K562 (cell line): Measurements from ENCODE around the gene ABCF2. TPM values are rescaled to one million over a fixed set of nuclear protein-coding genes. Genes with fewer than 3 reads are reported as not detected.

Source experiments
- CBFB ChIP-seq: sonication (generic); formaldehyde crosslinking; IDR thresholded peaks from 2 replicates; pipeline ENCODE4 v1.4.0; 2020; ENCODE audit warnings: mild to moderate bottlenecking, missing genetic modification reagents
- CHD1 ChIP-seq: fragments of 200-600 bp; sonication (generic); IDR thresholded peaks from one replicate; pipeline ENCODE4 v1.6.1; 2012; ENCODE audit warnings: mild to moderate bottlenecking, moderate library complexity, low read length, inconsistent platforms
- CHD4 ChIP-seq: fragments of 200-600 bp; sonication (generic); IDR thresholded peaks from 3 replicates; pipeline ENCODE4 v1.6.1; 2012; ENCODE audit warnings: low read depth, mild to moderate bottlenecking, mixed read lengths, low read length, inconsistent platforms; ENCODE audit not compliant: insufficient read depth, insufficient replicate concordance, poor library complexity, severe bottlenecking
- CTBP1 ChIP-seq: fragments of 450-650 bp; IDR thresholded peaks from 2 replicates; pipeline ENCODE4 v1.6.1; 2016; ENCODE audit warnings: borderline replicate concordance
- ELF4 ChIP-seq: fragments of 450-650 bp; formaldehyde crosslinking; IDR thresholded peaks from 2 replicates; pipeline ENCODE4 v1.4.0; 2022; ENCODE audit warnings: missing genetic modification characterization
- FOXA3 ChIP-seq, 2 experiments: fragments of 450-650 bp in 1 of 2; sonication (generic) in 1 of 2; formaldehyde crosslinking; IDR thresholded peaks in 1 of 2; conservative IDR thresholded peaks in 1 of 2; 2 replicates each; pipeline versions ENCODE4 v1.4.0 to v1.8.0; 2020 to 2022; ENCODE audit warnings: mild to moderate bottlenecking in 2 of 2, missing genetic modification reagents in 1 of 2
- GTF2E2 ChIP-seq: fragments of 200-800 bp; sonication (Bioruptor generic); IDR thresholded peaks from 2 replicates; pipeline ENCODE4 v1.6.1; 2016; ENCODE audit warnings: missing genetic modification characterization, missing compliant biosample characterization
- KLF13 ChIP-seq: fragments of 450-650 bp; IDR thresholded peaks from 2 replicates; pipeline ENCODE4 v1.6.1; 2016; ENCODE audit warnings: missing genetic modification characterization, low read depth, mild to moderate bottlenecking, missing compliant biosample characterization, moderate library complexity, borderline replicate concordance
- KLF16 ChIP-seq: IDR thresholded peaks from 2 replicates; pipeline ENCODE4 v1.6.1; 2016; ENCODE audit warnings: antibody characterized with exemption
- MED1 ChIP-seq: sonication (generic); formaldehyde crosslinking; IDR thresholded peaks from 2 replicates; pipeline ENCODE4 v1.8.1; 2023; ENCODE audit warnings: missing genetic modification reagents, borderline replicate concordance
- NFE2 ChIP-seq: IDR thresholded peaks from 2 replicates; pipeline ENCODE4 v1.6.1; 2014; ENCODE audit warnings: antibody characterized with exemption, low read depth
- POLR2AphosphoS5 ChIP-seq: IDR thresholded peaks from 2 replicates; pipeline ENCODE4 v1.6.1; 2011; ENCODE audit warnings: mild to moderate bottlenecking, low read depth, low read length, moderate library complexity; ENCODE audit not compliant: control insufficient read depth, insufficient read depth
- RBM17 ChIP-seq: fragments of 200-400 bp; formaldehyde crosslinking; IDR thresholded peaks from 2 replicates; pipeline ENCODE4 v1.6.1; 2017; ENCODE audit warnings: low read depth, mild to moderate bottlenecking, low read length, borderline replicate concordance
- SMARCB1 ChIP-seq: IDR thresholded peaks from 2 replicates; pipeline ENCODE4 v1.6.1; 2011; ENCODE audit warnings: improper control_type of control experiment, low read depth; ENCODE audit not compliant: insufficient read length
- TCF15 ChIP-seq: fragments of 250-450 bp; sonication (Bioruptor Pico); IDR thresholded peaks from 2 replicates; pipeline ENCODE4 v1.8.0; 2022; ENCODE audit warnings: moderate library complexity, mild to moderate bottlenecking, inconsistent platforms
- ZNF395 ChIP-seq: fragments of 200-800 bp; sonication (Bioruptor generic); IDR thresholded peaks from 2 replicates; pipeline ENCODE4 v1.6.1; 2017; ENCODE audit warnings: missing genetic modification characterization, missing compliant biosample characterization
- ZNF408 ChIP-seq: fragments of 250-450 bp; sonication (Bioruptor Pico); IDR thresholded peaks from 2 replicates; pipeline ENCODE4 v1.4.0; 2020; ENCODE audit warnings: low read depth, mild to moderate bottlenecking, moderate library complexity
- ZNF507 ChIP-seq: conservative IDR thresholded peaks from 2 replicates; pipeline ENCODE4 v1.6.1; 2017; ENCODE audit warnings: missing genetic modification characterization, missing compliant biosample characterization
- ZNF644 ChIP-seq: fragments of 200-800 bp; sonication (Bioruptor generic); IDR thresholded peaks from 2 replicates; pipeline ENCODE4 v1.6.1; 2016; ENCODE audit warnings: low read depth, missing genetic modification characterization, missing compliant biosample characterization
- polyA plus RNA-seq, 8 experiments: library from polyadenylated mRNA; depleted of rRNA in 4 of 8; stranded (reverse) in 5 of 8; unstranded in 3 of 8; fragments of >200 nt; fragmentation: Nextera tagmentation in 2 of 8; fragmentation: Illumina TruSeq in 1 of 8; extraction: Ambion mirVana in 2 of 8; extraction: Trizol in 1 of 8; gene quantifications; 2 replicates each; pipeline versions ENCODE4 v1.2.1 to v1.2.3, GENCODE V29; 2011 to 2014; ENCODE audit warnings: inconsistent platforms in 1 of 8, missing spikeins in 1 of 8
- total RNA-seq, 7 experiments: library from RNA; depleted of rRNA in 6 of 7; stranded (reverse); fragments of >200 nt in 6 of 7; fragmentation: Illumina TruSeq in 2 of 7; extraction: Trizol in 2 of 7; gene quantifications; 2 replicates each; pipeline versions ENCODE4 v1.2.1 to v1.2.3, GENCODE V29; 2011 to 2021; ENCODE audit warnings: low replicate concordance in 1 of 7
- TF ChIP-seq, protein P1 (sequence below), 2 experiments: fragments of 450-650 bp; IDR thresholded peaks; 2 replicates each; pipeline ENCODE4 v1.6.1; 2016
- TF ChIP-seq, protein P2 (sequence below), 2 experiments: fragments of 450-650 bp; conservative IDR thresholded peaks; 2 replicates each; pipeline ENCODE4 v1.6.1; 2017; ENCODE audit warnings: mild to moderate bottlenecking in 2 of 2, moderate library complexity in 2 of 2

The ABCF2 gene
- total and polyA plus RNA-seq, 9 of the 15 experiments (the other 6 are each of a cell fraction or from before 2014, with no cell fraction given), result 62.1 to 224 (median 113) TPM

GRCh38 chr7:151232091-151232916 is 5.3 kb upstream of the ABCF2 start, which contains the start of gene CHPF2 (continued):
- TF ChIP-seq ZNF644 (no peak), SMARCB1 (no peak), CBFB (CRISPR knock-in tag) (peak; percentile 36; the same call in 1 of the 2 replicates), RBM17 (no peak), GTF2E2 (tag) (peak; percentile 56; the same call in 1 of the 2 replicates), CHD4 (no peak), CHD1 (peak; percentile 27), KLF16 (no peak), ZNF507 (tag) (no peak), MED1 (CRISPR knock-in tag) (no peak), NFE2 (peak; percentile 21; the same call in 1 of the 2 replicates), FOXA3 (CRISPR knock-in tag; conservative IDR thresholded peaks at IDR 0.05 in 1 of 2, IDR thresholded peaks at IDR 0.05 in 1 of 2) (0 out of 4 replicates have a peak, but pooled peaks of 1 of the 2 experiments have one; percentile 49), POLR2AphosphoS5 (peak; percentile 64; the same call in 1 of the 2 replicates), ELF4 (CRISPR knock-in tag) (no peak), ZNF395 (CRISPR knock-in tag) (no peak), KLF13 (tag) (0 out of 2 replicates have a peak, but pooled peaks have one; percentile 11), CTBP1 (peak; percentile 94), TCF15 (CRISPR knock-in tag) (no peak), ZNF408 (CRISPR knock-in tag) (no peak)
- TF ChIP-seq, protein P1, sequence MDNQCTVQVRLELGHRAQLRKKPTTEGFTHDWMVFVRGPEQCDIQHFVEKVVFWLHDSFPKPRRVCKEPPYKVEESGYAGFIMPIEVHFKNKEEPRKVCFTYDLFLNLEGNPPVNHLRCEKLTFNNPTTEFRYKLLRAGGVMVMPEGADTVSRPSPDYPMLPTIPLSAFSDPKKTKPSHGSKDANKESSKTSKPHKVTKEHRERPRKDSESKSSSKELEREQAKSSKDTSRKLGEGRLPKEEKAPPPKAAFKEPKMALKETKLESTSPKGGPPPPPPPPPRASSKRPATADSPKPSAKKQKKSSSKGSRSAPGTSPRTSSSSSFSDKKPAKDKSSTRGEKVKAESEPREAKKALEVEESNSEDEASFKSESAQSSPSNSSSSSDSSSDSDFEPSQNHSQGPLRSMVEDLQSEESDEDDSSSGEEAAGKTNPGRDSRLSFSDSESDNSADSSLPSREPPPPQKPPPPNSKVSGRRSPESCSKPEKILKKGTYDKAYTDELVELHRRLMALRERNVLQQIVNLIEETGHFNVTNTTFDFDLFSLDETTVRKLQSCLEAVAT (IDR thresholded peaks at IDR 0.05), result 0 out of 4 replicates have a peak, but pooled peaks of 1 of the 2 experiments have one; percentile 53
- TF ChIP-seq, protein P2, sequence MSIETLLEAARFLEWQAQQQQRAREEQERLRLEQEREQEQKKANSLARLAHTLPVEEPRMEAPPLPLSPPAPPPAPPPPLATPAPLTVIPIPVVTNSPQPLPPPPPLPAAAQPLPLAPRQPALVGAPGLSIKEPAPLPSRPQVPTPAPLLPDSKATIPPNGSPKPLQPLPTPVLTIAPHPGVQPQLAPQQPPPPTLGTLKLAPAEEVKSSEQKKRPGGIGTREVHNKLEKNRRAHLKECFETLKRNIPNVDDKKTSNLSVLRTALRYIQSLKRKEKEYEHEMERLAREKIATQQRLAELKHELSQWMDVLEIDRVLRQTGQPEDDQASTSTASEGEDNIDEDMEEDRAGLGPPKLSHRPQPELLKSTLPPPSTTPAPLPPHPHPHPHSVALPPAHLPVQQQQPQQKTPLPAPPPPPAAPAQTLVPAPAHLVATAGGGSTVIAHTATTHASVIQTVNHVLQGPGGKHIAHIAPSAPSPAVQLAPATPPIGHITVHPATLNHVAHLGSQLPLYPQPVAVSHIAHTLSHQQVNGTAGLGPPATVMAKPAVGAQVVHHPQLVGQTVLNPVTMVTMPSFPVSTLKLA (conservative IDR thresholded peaks at IDR 0.05), result peak in 1 of 2 experiments; percentile 68; a peak in 2 of 4 replicates
